Measurements from ENCODE around the gene LHX6. TPM values are rescaled to one million over a fixed set of nuclear protein-coding genes. Genes with fewer than 3 reads are reported as not detected.

LHX6 gene
- total RNA-seq, 1 experiment from 2014 or later: not detected

- Histone ChIP-seq H2AFZ (ENCODE audit: low read length) (no peak overlapping the region), H3K9me3 (ENCODE audit: low read length) (no peaks in the 10 kb centered on the region), H3K36me3 (ENCODE audit: insufficient read depth, low read length) (no peaks in the 10 kb centered on the region), H3K9me2 (replicated peaks; ENCODE audit: insufficient read depth, low read length) (no peaks in the 10 kb centered on the region), H4K20me1 (ENCODE audit: insufficient read depth, low read depth, low read length) (no peaks in the 10 kb centered on the region), H3K4me3 (ENCODE audit: low read length) (no peak overlapping the region), H3K4me2 (ENCODE audit: low read depth, low read length, poor library complexity, severe bottlenecking) (no peak overlapping the region), H3K27me3 (ENCODE audit: low read length) (no peaks in the 10 kb centered on the region), H3K9ac (ENCODE audit: low read length) (no peak overlapping the region), H3K4me1 (ENCODE audit: low read length) (no peaks in the 10 kb centered on the region), H3K79me2 (ENCODE audit: low read length) (no peaks in the 10 kb centered on the region), H3K27ac (ENCODE audit: low read length) (no peak overlapping the region)
- DNase-seq: no peak
Observed at GRCh38 chr9:122215663-122216062, 13.1 kb downstream of the LHX6 start.

- Histone ChIP-seq H3K4me2 (ENCODE audit: low read depth, low read length, poor library complexity, severe bottlenecking) (no peak overlapping the region), H3K9ac (ENCODE audit: low read length) (no peak overlapping the region), H3K9me2 (replicated peaks; ENCODE audit: insufficient read depth, low read length) (no peaks in the 10 kb centered on the region), H3K27ac (ENCODE audit: low read length) (no peak overlapping the region), H3K36me3 (ENCODE audit: insufficient read depth, low read length) (no peaks in the 10 kb centered on the region), H4K20me1 (ENCODE audit: insufficient read depth, low read depth, low read length) (no peaks in the 10 kb centered on the region), H3K9me3 (ENCODE audit: low read length) (no peaks in the 10 kb centered on the region), H3K4me3 (ENCODE audit: low read length) (no peak overlapping the region), H3K79me2 (ENCODE audit: low read length) (no peaks in the 10 kb centered on the region), H3K4me1 (ENCODE audit: low read length) (no peaks in the 10 kb centered on the region), H3K27me3 (ENCODE audit: low read length) (no peaks in the 10 kb centered on the region), H2AFZ (ENCODE audit: low read length) (no peak overlapping the region)
- no peak for DNase-seq
Observed at GRCh38 chr9:122214507-122214906, 14.2 kb downstream of the LHX6 start.

GRCh38 chr9:122213589-122214413, 15.0 kb downstream of the LHX6 start:
- H3K79me2 ChIP-seq (ENCODE audit: low read length): no peaks in the 10 kb centered on the region
- no peak overlapping the region for H3K27ac ChIP-seq (ENCODE audit: low read length)
- DNase-seq: no peak
- no peak overlapping the region for H2AFZ ChIP-seq (ENCODE audit: low read length)
- no peak overlapping the region for H3K9ac ChIP-seq (ENCODE audit: low read length)
- H3K9me3 ChIP-seq (ENCODE audit: low read length): no peaks in the 10 kb centered on the region
- no peaks in the 10 kb centered on the region for H3K4me1 ChIP-seq (ENCODE audit: low read length)
- no peaks in the 10 kb centered on the region for H3K36me3 ChIP-seq (ENCODE audit: insufficient read depth, low read length)
- H3K9me2 ChIP-seq (replicated peaks; ENCODE audit: insufficient read depth, low read length): no peaks in the 10 kb centered on the region
- no peaks in the 10 kb centered on the region for H3K27me3 ChIP-seq (ENCODE audit: low read length)
- no peak overlapping the region for H3K4me3 ChIP-seq (ENCODE audit: low read length)
- H3K4me2 ChIP-seq (ENCODE audit: low read depth, low read length, poor library complexity, severe bottlenecking): no peak overlapping the region
- no peaks in the 10 kb centered on the region for H4K20me1 ChIP-seq (ENCODE audit: insufficient read depth, low read depth, low read length)

- Histone ChIP-seq H4K20me1 (ENCODE audit: insufficient read depth, low read depth, low read length) (no peaks in the 10 kb centered on the region), H3K4me3 (ENCODE audit: low read length) (no peak overlapping the region), H3K27me3 (ENCODE audit: low read length) (no peaks in the 10 kb centered on the region), H3K9me3 (ENCODE audit: low read length) (no peaks in the 10 kb centered on the region), H3K79me2 (ENCODE audit: low read length) (no peaks in the 10 kb centered on the region), H3K9ac (ENCODE audit: low read length) (no peak overlapping the region), H3K4me2 (ENCODE audit: low read depth, low read length, poor library complexity, severe bottlenecking) (no peak overlapping the region), H3K9me2 (replicated peaks; ENCODE audit: insufficient read depth, low read length) (no peaks in the 10 kb centered on the region), H3K27ac (ENCODE audit: low read length) (no peak overlapping the region), H3K36me3 (ENCODE audit: insufficient read depth, low read length) (no peaks in the 10 kb centered on the region), H3K4me1 (ENCODE audit: low read length) (no peaks in the 10 kb centered on the region), H2AFZ (ENCODE audit: low read length) (no peak overlapping the region)
- no peak for DNase-seq
Observed at GRCh38 chr9:122213102-122213588, 15.6 kb downstream of the LHX6 start.

GRCh38 chr9:122212473-122213004, 16.2 kb downstream of the LHX6 start:
- DNase-seq: no peak
- H3K27ac ChIP-seq (ENCODE audit: low read length): no peak overlapping the region
- no peaks in the 10 kb centered on the region for H4K20me1 ChIP-seq (ENCODE audit: insufficient read depth, low read depth, low read length)
- H3K9ac ChIP-seq (ENCODE audit: low read length): no peak overlapping the region
- no peaks in the 10 kb centered on the region for H3K79me2 ChIP-seq (ENCODE audit: low read length)
- H3K9me3 ChIP-seq (ENCODE audit: low read length): no peaks in the 10 kb centered on the region
- no peak overlapping the region for H2AFZ ChIP-seq (ENCODE audit: low read length)
- H3K27me3 ChIP-seq (ENCODE audit: low read length): no peaks in the 10 kb centered on the region
- no peak overlapping the region for H3K4me2 ChIP-seq (ENCODE audit: low read depth, low read length, poor library complexity, severe bottlenecking)
- no peaks in the 10 kb centered on the region for H3K9me2 ChIP-seq (replicated peaks; ENCODE audit: insufficient read depth, low read length)
- no peaks in the 10 kb centered on the region for H3K4me1 ChIP-seq (ENCODE audit: low read length)
- H3K36me3 ChIP-seq (ENCODE audit: insufficient read depth, low read length): no peaks in the 10 kb centered on the region
- H3K4me3 ChIP-seq (ENCODE audit: low read length): no peak overlapping the region

- H3K4me1 ChIP-seq (ENCODE audit: low read length): no peaks in the 10 kb centered on the region
- H3K9me2 ChIP-seq (replicated peaks; ENCODE audit: insufficient read depth, low read length): no peaks in the 10 kb centered on the region
- H3K27me3 ChIP-seq (ENCODE audit: low read length): no peaks in the 10 kb centered on the region
- no peaks in the 10 kb centered on the region for H4K20me1 ChIP-seq (ENCODE audit: insufficient read depth, low read depth, low read length)
- no peak overlapping the region for H3K27ac ChIP-seq (ENCODE audit: low read length)
- H3K9me3 ChIP-seq (ENCODE audit: low read length): no peaks in the 10 kb centered on the region
- H3K36me3 ChIP-seq (ENCODE audit: insufficient read depth, low read length): no peaks in the 10 kb centered on the region
- no peak overlapping the region for H3K9ac ChIP-seq (ENCODE audit: low read length)
- DNase-seq: no peak
- no peak overlapping the region for H3K4me3 ChIP-seq (ENCODE audit: low read length)
- no peaks in the 10 kb centered on the region for H3K79me2 ChIP-seq (ENCODE audit: low read length)
- H3K4me2 ChIP-seq (ENCODE audit: low read depth, low read length, poor library complexity, severe bottlenecking): no peak overlapping the region
- H2AFZ ChIP-seq (ENCODE audit: low read length): no peak overlapping the region
Observed at GRCh38 chr9:122209451-122209850, 19.3 kb downstream of the LHX6 start.

- Histone ChIP-seq H3K9me2 (replicated peaks; ENCODE audit: insufficient read depth, low read length) (no peaks in the 10 kb centered on the region), H2AFZ (ENCODE audit: low read length) (no peak overlapping the region), H3K79me2 (ENCODE audit: low read length) (no peaks in the 10 kb centered on the region), H3K27ac (ENCODE audit: low read length) (no peak overlapping the region), H3K27me3 (ENCODE audit: low read length) (no peaks in the 10 kb centered on the region), H4K20me1 (ENCODE audit: insufficient read depth, low read depth, low read length) (no peaks in the 10 kb centered on the region), H3K4me2 (ENCODE audit: low read depth, low read length, poor library complexity, severe bottlenecking) (no peak overlapping the region), H3K9ac (ENCODE audit: low read length) (no peak overlapping the region), H3K9me3 (ENCODE audit: low read length) (no peaks in the 10 kb centered on the region), H3K36me3 (ENCODE audit: insufficient read depth, low read length) (no peaks in the 10 kb centered on the region), H3K4me3 (ENCODE audit: low read length) (no peak overlapping the region), H3K4me1 (ENCODE audit: low read length) (no peaks in the 10 kb centered on the region)
- no peak for DNase-seq
Observed at GRCh38 chr9:122207096-122207495, 21.7 kb downstream of the LHX6 start.

- Histone ChIP-seq H3K36me3 (ENCODE audit: insufficient read depth, low read length) (no peaks in the 10 kb centered on the region), H3K9me3 (ENCODE audit: low read length) (no peaks in the 10 kb centered on the region), H3K4me1 (ENCODE audit: low read length) (no peaks in the 10 kb centered on the region), H3K27me3 (ENCODE audit: low read length) (no peaks in the 10 kb centered on the region), H3K9me2 (replicated peaks; ENCODE audit: insufficient read depth, low read length) (no peaks in the 10 kb centered on the region), H3K4me2 (ENCODE audit: low read depth, low read length, poor library complexity, severe bottlenecking) (no peak overlapping the region), H2AFZ (ENCODE audit: low read length) (no peak overlapping the region), H3K27ac (ENCODE audit: low read length) (no peak overlapping the region), H3K4me3 (ENCODE audit: low read length) (no peak overlapping the region), H3K9ac (ENCODE audit: low read length) (no peak overlapping the region), H4K20me1 (ENCODE audit: insufficient read depth, low read depth, low read length) (no peaks in the 10 kb centered on the region), H3K79me2 (ENCODE audit: low read length) (no peaks in the 10 kb centered on the region)
- DNase-seq: no peak
Observed at GRCh38 chr9:122206118-122207046, 22.4 kb downstream of the LHX6 start.

Measured in Karpas-422 (cell line).